Neuronal stem cell (in vitro differentiated cells): Measurements from ENCODE around the gene STEAP1B.

Experiments used
- DNase-seq: peaks from one replicate; pipeline ENCODE4 v3.0.0-alpha.2; 2013; ENCODE audit warnings: low spot score
- H2AFZ ChIP-seq: one replicate; pipeline ENCODE4 v1.6.1; 2013; ENCODE audit warnings: mild to moderate bottlenecking, low read length, inconsistent platforms
- H2AK5ac ChIP-seq: 2 replicates; pipeline ENCODE4 v1.6.1; 2013; ENCODE audit warnings: low read depth, mild to moderate bottlenecking, inconsistent platforms, low read length, moderate library complexity, mixed read lengths
- H2BK120ac ChIP-seq: 2 replicates; pipeline ENCODE4 v1.6.1; 2013; ENCODE audit warnings: low read depth, mild to moderate bottlenecking, inconsistent platforms, low read length, moderate library complexity, mixed read lengths
- H2BK12ac ChIP-seq: one replicate; pipeline ENCODE4 v1.6.1; 2013; ENCODE audit warnings: low read length, inconsistent platforms
- H2BK15ac ChIP-seq: 2 replicates; pipeline ENCODE4 v1.6.1; 2013; ENCODE audit warnings: mild to moderate bottlenecking, low read length, inconsistent platforms, mixed read lengths
- H2BK5ac ChIP-seq: one replicate; pipeline ENCODE4 v1.6.1; 2013; ENCODE audit warnings: inconsistent platforms, mild to moderate bottlenecking, low read length, moderate library complexity
- H3K14ac ChIP-seq: one replicate; pipeline ENCODE4 v1.6.1; 2013; ENCODE audit warnings: low read length, inconsistent platforms
- H3K18ac ChIP-seq: 2 replicates; pipeline ENCODE4 v1.6.1; 2013; ENCODE audit warnings: low read length, inconsistent platforms
- H3K23ac ChIP-seq: 2 replicates; pipeline ENCODE4 v1.6.1; 2013; ENCODE audit warnings: low read depth, mild to moderate bottlenecking, mixed read lengths, low read length, inconsistent platforms; ENCODE audit not compliant: poor library complexity
- H3K27ac ChIP-seq: replicated peaks from 3 replicates; pipeline ENCODE4 v1.5.1; 2013; ENCODE audit warnings: low read length, inconsistent platforms
- H3K27me3 ChIP-seq, 3 experiments: 2 replicates each; pipeline ENCODE4 v1.6.1; 2013; ENCODE audit warnings: low read length in 3 of 3, mild to moderate bottlenecking in 2 of 3, inconsistent platforms in 1 of 3, low read depth in 1 of 3, mixed read lengths in 1 of 3, moderate library complexity in 1 of 3; ENCODE audit not compliant: control insufficient read depth in 3 of 3, insufficient read depth in 3 of 3
- H3K36me3 ChIP-seq, 2 donors: replicated peaks in 1 of 2; 2 replicates each; pipeline ENCODE4 v1.6.1; 2013; ENCODE audit warnings: low read length in 2 of 2; ENCODE audit not compliant: control insufficient read depth in 2 of 2, insufficient read depth in 2 of 2
- H3K4ac ChIP-seq: 2 replicates; pipeline ENCODE4 v1.6.1; 2013; ENCODE audit warnings: inconsistent platforms, mild to moderate bottlenecking, low read length, moderate library complexity
- H3K4me1 ChIP-seq, 2 donors: 1 replicate in 1 of 2; 2 replicates in 1 of 2; pipeline ENCODE4 v1.6.1; 2013; ENCODE audit warnings: low read length in 2 of 2, low read depth in 1 of 2; ENCODE audit not compliant: control insufficient read depth in 2 of 2, insufficient read depth in 1 of 2
- H3K4me2 ChIP-seq: one replicate; pipeline ENCODE4 v1.6.1; 2013; ENCODE audit warnings: mild to moderate bottlenecking, low read length, inconsistent platforms; ENCODE audit not compliant: insufficient read depth, poor library complexity, severe bottlenecking
- H3K4me3 ChIP-seq, 2 donors: 2 replicates each; pipeline ENCODE4 v1.5.1; 2013; ENCODE audit warnings: low read length in 2 of 2, mild to moderate bottlenecking in 2 of 2, inconsistent platforms in 1 of 2, moderate library complexity in 1 of 2
- H3K79me1 ChIP-seq: one replicate; pipeline ENCODE4 v1.6.1; 2013; ENCODE audit warnings: low read depth, mild to moderate bottlenecking, inconsistent platforms, low read length, moderate library complexity
- H3K9ac ChIP-seq: one replicate; pipeline ENCODE4 v1.6.1; 2013; ENCODE audit warnings: mild to moderate bottlenecking, low read depth, low read length, inconsistent platforms; ENCODE audit not compliant: poor library complexity
- H3K9me3 ChIP-seq, 2 donors: replicated peaks in 1 of 2; 2 replicates each; pipeline versions ENCODE3 to v1.6.1; 2013; ENCODE audit warnings: low read length in 2 of 2, mild to moderate bottlenecking in 2 of 2, inconsistent platforms in 1 of 2, low read depth in 1 of 2, mixed read lengths in 1 of 2, moderate library complexity in 1 of 2; ENCODE audit not compliant: control insufficient read depth in 2 of 2, insufficient read depth in 1 of 2
- H4K8ac ChIP-seq: one replicate; pipeline ENCODE4 v1.6.1; 2013; ENCODE audit warnings: low read depth, mild to moderate bottlenecking, inconsistent platforms, low read length, moderate library complexity
- H4K91ac ChIP-seq: one replicate; pipeline ENCODE4 v1.6.1; 2013; ENCODE audit warnings: low read length, low read depth, mild to moderate bottlenecking, inconsistent platforms; ENCODE audit not compliant: poor library complexity
- WGBS, 2 donors: extraction: QIAGEN DNeasy Blood & Tissue Kit; methylation state at CpG; one replicate each; pipeline ENCODE4 v1.1.7; 2013; ENCODE audit warnings: missing lambda C conversion rate in 2 of 2, mixed read lengths in 1 of 2; ENCODE audit not compliant: insufficient read length in 2 of 2, insufficient replicate concordance in 1 of 2; ENCODE audit errors: extremely low coverage in 2 of 2; 5-methylcytosine and 5-hydroxymethylcytosine counted together

STEAP1B gene

DNA sequence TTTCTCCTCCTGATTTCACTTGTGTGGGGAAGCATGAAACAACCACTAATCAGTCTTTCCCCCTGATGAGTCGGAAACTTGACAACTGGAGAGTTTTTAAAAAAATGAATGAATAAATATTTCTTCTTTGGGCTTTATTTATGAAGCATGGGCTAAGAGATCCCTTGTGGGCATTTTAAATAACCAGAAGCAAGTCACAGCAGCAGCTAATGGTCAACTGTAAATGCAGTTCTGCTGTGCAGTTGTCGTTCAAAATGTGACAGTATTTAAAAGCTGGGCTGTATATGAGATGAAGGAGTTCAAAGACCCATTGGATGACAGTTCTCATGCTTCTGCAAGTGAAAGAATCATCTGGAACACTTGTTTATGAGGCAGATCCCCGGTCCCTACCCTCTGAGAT, 54.1 kb downstream of the STEAP1B start:
- H3K79me1 ChIP-seq = no peaks in the 10 kb centered on the region
- DNase-seq = no peak
- WGBS, 2 donors = no CpG with 5 or more reads among the region's 3 CpGs

DNA sequence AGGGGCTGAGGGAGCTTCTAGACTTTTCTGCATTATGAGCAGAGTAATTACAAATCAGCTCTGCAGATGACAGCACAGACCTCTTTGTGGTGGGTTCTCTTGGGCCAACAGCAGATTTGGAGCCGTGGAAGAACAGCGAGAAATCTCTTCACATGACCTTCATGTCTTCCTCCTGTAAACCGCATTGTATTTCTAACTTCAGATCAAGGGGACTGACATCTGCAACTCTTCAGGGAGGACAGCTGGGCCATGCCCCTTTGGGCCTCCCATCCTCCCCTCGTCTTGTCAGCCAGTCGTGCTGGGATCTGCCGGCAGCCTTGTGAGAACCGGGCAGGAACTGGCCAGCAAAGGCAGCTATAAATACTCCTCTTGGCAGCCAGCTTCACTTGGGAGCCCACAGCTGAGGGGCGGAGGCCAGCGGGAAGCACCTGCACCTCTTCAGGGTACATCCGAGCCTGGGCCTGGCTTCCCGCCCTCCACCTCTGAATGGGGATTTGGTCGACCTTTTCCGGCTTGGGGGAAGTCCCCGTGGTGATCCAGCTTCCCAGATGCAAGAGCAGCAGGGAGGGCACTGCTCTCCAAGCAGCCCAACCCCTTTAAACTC, 54.7 kb downstream of the STEAP1B start:
- Histone ChIP-seq H3K18ac (peak overlapping the region; percentile 21), H3K36me3 (no peaks in the 10 kb centered on the region), H3K79me1 (no peaks in the 10 kb centered on the region), H4K8ac (no peak overlapping the region), H3K9ac (no peak overlapping the region), H3K9me3 (no peaks in the 10 kb centered on the region), H2AFZ (peak overlapping the region; percentile 60), H3K4me2 (no peak overlapping the region), H2BK120ac (no peak overlapping the region), H3K27ac (no peak overlapping the region), H2AK5ac (no peak overlapping the region), H4K91ac (no peak overlapping the region), H2BK12ac (no peak overlapping the region), H3K14ac (no peak overlapping the region), H2BK5ac (no peak overlapping the region), H3K4me3 (no peak overlapping the region), H3K23ac (no peak overlapping the region), H2BK15ac (no peak overlapping the region), H3K4ac (no peak overlapping the region), H3K4me1 (peaks cover 0 to 8% of the 10 kb centered on the region in 2 donors), H3K27me3 (no peaks in the 10 kb centered on the region)
- no peak for DNase-seq
- WGBS, 2 donors = no CpG with 5 or more reads among the region's 14 CpGs

More for the DNA sequence above, 54.1 kb downstream of the STEAP1B start:
- Histone ChIP-seq H3K4me3 (no peak overlapping the region), H3K9me3 (no peaks in the 10 kb centered on the region), H2BK15ac (no peak overlapping the region), H3K4ac (no peak overlapping the region), H2AK5ac (no peak overlapping the region), H3K18ac (no peak overlapping the region), H2AFZ (peak overlapping the region; percentile 60), H3K9ac (no peak overlapping the region), H3K4me2 (no peak overlapping the region), H4K91ac (no peak overlapping the region), H2BK120ac (no peak overlapping the region), H3K23ac (no peak overlapping the region), H4K8ac (no peak overlapping the region), H3K36me3 (no peaks in the 10 kb centered on the region), H3K27me3 (no peaks in the 10 kb centered on the region), H2BK12ac (no peak overlapping the region), H2BK5ac (no peak overlapping the region), H3K14ac (no peak overlapping the region), H3K4me1 (peaks cover 0 to 8% of the 10 kb centered on the region in 2 donors), H3K27ac (no peak overlapping the region)

DNA sequence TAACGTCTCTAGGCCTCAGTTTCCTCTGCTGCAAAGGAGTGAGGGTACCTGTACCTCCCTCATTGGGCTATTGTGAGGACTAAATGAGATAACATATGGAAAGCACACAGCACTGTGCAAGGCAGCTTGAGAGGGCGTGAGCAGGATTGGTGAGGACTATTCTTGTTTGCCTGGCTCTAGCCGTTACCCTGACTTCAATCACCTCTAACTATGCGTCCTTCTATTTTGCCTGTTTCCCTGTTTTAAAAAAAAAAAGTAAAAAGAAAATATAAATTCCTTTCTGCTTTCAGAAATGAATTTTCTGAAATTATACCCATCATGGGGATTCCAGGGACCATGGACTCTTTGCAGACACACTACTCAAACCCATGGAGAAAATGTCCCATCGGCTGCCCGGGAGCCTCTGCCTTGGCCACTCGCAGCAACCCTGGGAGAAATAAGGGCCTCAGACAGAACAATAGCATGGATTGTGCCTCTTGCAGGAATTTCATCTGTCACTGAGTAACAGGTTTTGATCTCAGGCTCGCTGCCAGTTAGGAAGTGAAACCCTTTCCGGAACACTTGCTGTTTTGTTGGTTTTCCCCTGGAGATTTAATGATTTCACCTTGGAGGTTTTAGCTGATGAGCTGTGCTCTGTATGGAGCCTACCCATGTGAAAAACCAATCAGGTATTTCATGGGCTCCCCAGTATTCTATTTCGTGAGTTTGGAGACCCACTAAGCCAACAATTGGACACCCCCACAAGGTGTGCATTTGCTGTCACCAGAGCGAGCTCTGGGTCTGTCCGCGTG, 55.6 kb downstream of the STEAP1B start:
- Histone ChIP-seq H2AK5ac (no peak overlapping the region), H2AFZ (peak overlapping the region; percentile 15), H3K23ac (no peak overlapping the region), H3K79me1 (no peaks in the 10 kb centered on the region), H3K4me2 (no peak overlapping the region), H4K8ac (no peak overlapping the region), H3K4me3 (no peak overlapping the region), H3K14ac (no peak overlapping the region), H3K27ac (no peak overlapping the region), H3K27me3 (no peaks in the 10 kb centered on the region), H4K91ac (no peak overlapping the region), H3K36me3 (no peaks in the 10 kb centered on the region), H3K9ac (no peak overlapping the region), H2BK5ac (no peak overlapping the region), H2BK12ac (no peak overlapping the region), H2BK120ac (no peak overlapping the region), H3K4ac (no peak overlapping the region), H2BK15ac (no peak overlapping the region), H3K4me1 (peaks cover 0 to 8% of the 10 kb centered on the region in 2 donors), H3K9me3 (no peaks in the 10 kb centered on the region), H3K18ac (no peak overlapping the region)
- no CpG with 5 or more reads among the region's 13 CpGs for WGBS, 2 donors
- no peak for DNase-seq

DNA sequence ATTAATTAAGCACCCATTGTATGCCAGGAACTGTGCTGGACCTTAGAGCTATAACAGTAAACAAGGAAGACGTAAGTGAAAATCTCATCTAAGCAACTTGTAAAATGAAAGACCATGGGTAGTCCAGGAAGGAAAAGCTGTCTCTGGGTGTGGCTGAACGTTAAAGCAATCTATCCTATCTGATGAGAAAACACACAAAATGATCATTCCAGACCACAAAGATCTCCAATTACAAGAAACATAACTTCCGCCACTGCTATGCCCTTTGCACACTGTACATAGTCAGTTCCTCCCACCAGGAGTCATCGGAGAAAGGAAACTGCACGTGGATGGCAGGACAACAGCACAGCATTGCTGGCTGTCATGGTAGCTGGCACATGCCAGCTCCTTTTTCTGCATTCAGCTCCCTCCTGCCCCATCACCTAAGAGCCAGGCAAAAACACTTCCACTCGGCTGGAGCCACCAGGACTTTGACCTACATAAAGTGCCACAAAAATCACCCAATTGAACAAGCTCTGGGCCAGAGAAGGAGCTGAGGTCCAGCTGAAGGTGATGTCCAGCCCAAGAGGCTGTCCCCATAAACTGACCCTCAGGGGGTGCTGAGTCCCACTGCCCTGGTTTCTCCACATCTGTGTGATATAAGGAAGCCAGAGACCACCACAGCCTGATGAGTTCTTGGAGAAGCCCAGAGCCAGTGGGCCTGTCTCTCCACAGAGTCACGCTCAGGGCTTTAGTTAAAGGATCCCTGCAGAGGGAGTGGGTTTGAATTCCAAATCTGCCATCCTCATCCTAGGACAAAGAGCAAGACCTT, 56.4 kb downstream of the STEAP1B start:
- Histone ChIP-seq H3K14ac (no peak overlapping the region), H2AK5ac (no peak overlapping the region), H3K9ac (no peak overlapping the region), H2BK5ac (no peak overlapping the region), H2BK15ac (no peak overlapping the region), H3K9me3 (no peaks in the 10 kb centered on the region), H2BK12ac (peak overlapping the region; percentile 10), H3K4me1 (peaks cover 0 to 8% of the 10 kb centered on the region in 2 donors), H3K23ac (no peak overlapping the region), H4K91ac (no peak overlapping the region), H4K8ac (no peak overlapping the region), H3K36me3 (no peaks in the 10 kb centered on the region), H3K27me3 (no peaks in the 10 kb centered on the region), H3K18ac (no peak overlapping the region), H3K27ac (no peak overlapping the region), H3K4ac (no peak overlapping the region), H3K79me1 (no peaks in the 10 kb centered on the region), H2BK120ac (no peak overlapping the region), H3K4me3 (no peak overlapping the region), H2AFZ (no peak overlapping the region), H3K4me2 (no peak overlapping the region)
- no CpG with 5 or more reads among the region's 7 CpGs for WGBS, 2 donors
- DNase-seq = no peak
